SH-SY5Y (cell line): ENCODE data around the gene PHC3.

Source experiments
- GATA2 ChIP-seq: IDR thresholded peaks from 2 replicates; pipeline ENCODE4 v1.6.1; 2011; ENCODE audit warnings: mild to moderate bottlenecking, low read depth, low read length
- GATA3 ChIP-seq: IDR thresholded peaks from 2 replicates; pipeline ENCODE4 v1.6.1; 2011; ENCODE audit warnings: low read depth, mild to moderate bottlenecking, low read length, moderate library complexity

- TF ChIP-seq GATA2 (no peak), GATA3 (no peak)
These were observed 32.5 kb downstream of the PHC3 start for GRCh38 chr3:170149016-170149415.
